CD1c-positive myeloid dendritic cell (primary cell): ENCODE data around the gene KLHDC1.
"Not testable (repeated sequence)": the region's sequence is repeated elsewhere in the genome, so short reads cannot be mapped to it uniquely, and the experiment has no call there.

Experiments used
- DNase-seq: peaks from one replicate; pipeline ENCODE4 v3.0.0-alpha.2; 2016; ENCODE audit errors: extremely low spot score

The KLHDC1 gene

GRCh38 chr14:49692811-49693734 is at the start of gene KLHDC1:
KLHDC1 (plus strand) TSS chr14:49693120; CDS start chr14:49693195, 75 bp downstream.
- DNase-seq = peak; percentile 80

DNA sequence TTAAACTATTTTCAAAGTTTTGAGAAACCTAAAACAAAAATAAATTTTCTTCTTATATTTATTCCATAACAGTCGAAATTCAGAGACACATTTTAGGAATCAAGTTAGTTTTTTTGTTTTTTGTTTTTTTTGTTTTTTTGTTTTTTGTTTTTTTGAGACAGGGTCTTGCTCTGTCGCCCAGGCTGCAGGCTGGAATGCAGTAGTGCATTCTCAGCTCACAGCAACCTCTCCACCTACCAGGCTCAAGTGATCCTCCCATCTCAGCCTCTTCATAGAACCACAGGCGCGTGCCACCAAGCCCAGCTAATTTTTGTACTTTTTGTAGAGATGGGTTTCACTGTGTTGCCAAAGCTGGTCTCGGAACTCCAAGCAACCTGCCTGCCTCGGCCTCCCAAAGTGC is 39.4 kb upstream of the KLHDC1 start:
- no peak for DNase-seq

DNA sequence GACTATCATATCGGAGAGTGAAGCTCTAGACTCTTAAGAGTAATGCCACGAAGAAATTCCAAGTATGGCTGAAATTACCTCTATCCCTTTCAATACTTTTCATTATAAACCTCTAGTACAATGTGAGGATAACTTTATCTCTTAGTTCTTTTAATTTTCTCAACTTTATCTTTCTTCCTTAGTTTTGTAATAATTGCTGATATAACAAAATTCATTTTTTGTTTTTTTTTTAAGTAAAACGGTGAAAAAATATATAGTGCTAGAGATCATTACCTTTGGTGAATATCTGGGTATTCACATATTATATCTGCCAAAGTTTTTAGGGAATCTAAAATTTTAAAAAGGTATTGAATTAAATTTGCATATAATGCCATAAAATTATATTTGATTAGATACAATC is 38.4 kb upstream of the KLHDC1 start:
- no peak for DNase-seq

DNA sequence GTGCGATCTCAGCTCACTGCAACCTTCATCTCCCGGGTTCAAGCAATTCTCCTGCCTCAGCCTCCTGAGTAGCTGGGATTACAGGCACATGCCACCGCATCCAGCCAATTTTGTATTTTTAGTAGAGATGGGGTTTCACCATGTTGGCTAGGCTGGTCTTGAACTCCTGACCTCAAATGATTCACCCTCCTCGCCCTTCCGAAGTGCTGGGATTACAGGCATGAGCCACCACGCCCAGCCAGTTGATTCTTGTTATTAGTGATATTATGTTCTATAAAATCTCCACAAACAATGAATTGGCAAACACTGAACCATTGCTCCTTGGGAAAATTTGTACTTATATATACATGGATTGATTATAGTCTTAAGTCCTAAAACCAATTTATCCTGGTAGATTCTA is 35.4 kb upstream of the KLHDC1 start:
- not testable (repeated sequence) for DNase-seq

- no peak for DNase-seq
Observed at GRCh38 chr14:49659526-49660455, 33.1 kb upstream of the KLHDC1 start.

GRCh38 chr14:49670475-49670874 is 22.4 kb upstream of the KLHDC1 start:
- no peak for DNase-seq

GRCh38 chr14:49673586-49673985 is 19.3 kb upstream of the KLHDC1 start:
- DNase-seq = no peak

DNA sequence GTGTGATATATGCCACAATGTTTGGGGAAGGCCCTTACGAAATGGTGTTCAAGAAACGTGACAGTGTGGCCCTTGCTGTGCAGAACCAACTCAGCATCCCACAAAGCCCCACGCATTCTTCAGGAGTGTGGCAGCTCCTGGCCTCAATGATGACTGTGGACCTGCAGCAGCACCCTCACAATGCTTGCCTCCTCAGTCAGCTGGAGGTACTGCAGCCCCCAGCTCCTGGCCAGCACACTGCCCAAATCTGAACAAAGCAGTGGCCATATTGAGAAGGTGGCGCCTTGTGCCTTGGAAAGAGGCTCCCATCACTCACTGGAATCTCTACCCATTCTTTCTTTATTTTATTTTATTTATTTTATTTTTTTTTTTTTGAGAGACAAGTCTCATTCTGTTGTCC is 15.3 kb upstream of the KLHDC1 start:
- no peak for DNase-seq

DNA sequence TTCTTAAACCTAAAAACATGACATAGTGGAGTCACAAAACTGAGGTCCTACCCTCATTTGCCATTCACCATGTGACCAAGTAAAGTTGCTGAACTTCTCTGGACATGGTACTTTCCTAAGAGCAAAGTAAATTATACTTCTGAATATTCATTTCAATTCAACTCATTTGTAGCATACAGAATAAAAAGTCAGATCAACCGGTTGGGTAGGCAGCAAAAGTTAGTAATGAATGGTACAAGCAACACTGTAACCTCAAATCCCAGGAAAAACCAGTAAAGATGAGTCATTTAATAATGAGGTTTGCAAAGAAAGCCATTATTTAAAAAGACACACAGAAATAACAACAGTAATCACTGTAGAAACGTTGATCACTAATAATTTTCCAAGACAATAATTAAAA is 13.6 kb upstream of the KLHDC1 start:
- no peak for DNase-seq

- no peak for DNase-seq
Observed at GRCh38 chr14:49686425-49686824, 6.5 kb upstream of the KLHDC1 start.

DNA sequence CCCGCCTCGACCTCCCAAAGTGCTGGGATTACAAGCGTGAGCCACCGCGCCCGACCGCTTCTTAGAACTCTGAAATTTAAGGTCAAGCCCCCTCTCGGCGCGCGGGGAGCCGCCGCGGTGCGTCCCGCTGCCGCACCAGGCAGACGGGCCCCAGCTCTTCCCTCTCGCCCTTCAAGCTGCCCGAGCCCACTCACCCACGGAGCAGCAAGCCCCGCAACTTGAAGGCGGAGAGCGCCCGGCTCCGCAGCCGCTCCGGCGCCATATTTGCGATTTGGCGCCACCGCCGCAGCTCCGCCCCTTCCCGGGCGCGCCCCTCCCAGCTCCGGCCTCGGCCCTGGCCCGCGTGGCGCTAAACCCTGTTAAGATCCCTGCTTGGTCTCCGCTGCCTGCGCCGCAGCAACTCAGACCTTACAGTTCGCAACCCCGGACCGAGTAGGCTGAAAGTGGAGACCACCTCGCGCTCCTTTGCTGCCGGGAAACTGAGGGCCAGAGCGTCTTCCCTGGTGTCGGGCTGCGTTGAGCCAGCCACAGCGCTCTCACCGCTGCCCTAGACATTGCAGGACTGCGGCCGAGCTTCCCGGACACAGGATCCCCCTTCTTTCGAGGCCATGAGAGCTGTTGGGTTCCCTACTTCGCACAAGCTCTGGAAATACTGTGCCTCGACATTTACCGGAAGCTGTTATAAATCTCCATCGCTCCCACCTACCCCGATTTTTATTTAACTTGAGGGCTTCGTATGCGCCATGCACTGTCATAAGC is 4.8 kb upstream of the KLHDC1 start, which contains the start of gene POLE2:
Gene POLE2, minus strand, starts transcription at position 273 of the 759 bp plus-strand sequence. Its CDS starts 11 bp downstream, at position 262.
- peak; percentile 77 for DNase-seq

DNA sequence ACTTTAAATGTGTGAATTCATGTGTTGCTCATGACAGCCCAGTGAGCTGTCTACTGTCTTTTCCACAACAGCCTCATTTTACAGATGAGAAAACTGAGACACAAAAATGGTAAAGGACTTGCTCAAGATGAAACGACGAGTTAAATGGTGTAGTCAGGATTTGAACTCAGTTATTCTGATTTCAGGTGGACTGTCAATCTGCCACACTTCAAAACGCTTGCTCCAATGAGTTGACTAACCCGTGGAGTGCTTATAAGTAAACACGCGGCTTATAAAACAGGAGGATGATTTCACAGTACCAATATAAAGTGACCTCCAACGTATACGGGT is 4.3 kb upstream of the KLHDC1 start:
- DNase-seq = no peak

- no peak for DNase-seq
Observed at GRCh38 chr14:49691031-49691430, 1.9 kb upstream of the KLHDC1 start.

GRCh38 chr14:49692193-49692757 is 645 bp upstream of the KLHDC1 start:
- DNase-seq = no peak

DNA sequence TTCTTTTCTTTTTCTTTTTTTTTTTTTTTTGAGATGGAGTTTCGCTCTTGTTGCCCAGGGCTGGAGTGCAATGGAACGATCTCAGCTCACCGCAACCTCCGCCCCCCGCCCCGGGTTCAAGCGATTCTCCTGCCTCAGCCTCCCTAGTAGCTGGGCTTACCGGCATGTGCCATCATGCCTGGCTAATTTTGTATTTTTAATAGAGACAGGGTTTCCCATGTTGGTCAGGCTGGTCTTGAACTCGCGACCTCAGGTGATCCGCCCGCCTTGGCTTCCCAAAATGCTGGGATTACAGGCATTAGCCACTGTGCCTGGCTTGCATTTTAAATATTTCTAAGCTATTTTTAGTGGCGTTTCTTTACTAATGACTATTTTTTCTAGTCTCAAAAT is 810 bp downstream of the KLHDC1 start:
- DNase-seq = not testable (repeated sequence)

DNA sequence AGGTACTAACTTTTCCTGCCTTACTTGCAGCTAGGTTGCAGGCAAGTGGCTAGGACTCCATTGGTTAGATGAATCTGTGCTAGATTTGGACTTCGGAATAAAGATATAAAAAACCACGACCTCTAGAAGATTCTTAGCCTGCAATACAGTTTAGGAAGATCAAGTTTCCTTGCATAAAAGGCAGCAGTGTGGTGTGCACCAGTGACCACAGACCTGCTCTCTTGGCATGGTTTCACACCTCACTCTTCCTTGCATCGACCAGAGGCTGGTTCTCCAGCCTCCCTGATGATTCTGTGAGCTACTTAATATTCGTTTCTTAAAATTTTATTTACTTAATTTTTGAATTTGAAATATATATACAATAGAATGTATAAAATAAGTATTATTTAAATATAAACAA is 9.8 kb downstream of the KLHDC1 start:
- DNase-seq = no peak

GRCh38 chr14:49703965-49704364 is 11.0 kb downstream of the KLHDC1 start:
- no peak for DNase-seq

- DNase-seq = not testable (repeated sequence)
Observed at GRCh38 chr14:49704471-49704870, 11.6 kb downstream of the KLHDC1 start.

GRCh38 chr14:49710993-49711392 is 18.1 kb downstream of the KLHDC1 start:
- not testable (repeated sequence) for DNase-seq

- no peak for DNase-seq
Observed at GRCh38 chr14:49720744-49721143, 27.8 kb downstream of the KLHDC1 start.

GRCh38 chr14:49721733-49722435 is 29.0 kb downstream of the KLHDC1 start:
- DNase-seq = not testable (repeated sequence)
